Brain microvascular endothelial cell (primary cell): ENCODE data around the gene NIPSNAP2.
"Not testable (repeated sequence)": the region's sequence is repeated elsewhere in the genome, so short reads cannot be mapped to it uniquely, and the experiment has no call there.

Experiments used
- DNase-seq: peaks from one replicate; pipeline ENCODE4 v3.0.0-alpha.2; 2020
- H3K27ac ChIP-seq: fragments of 250-450 bp; sonication (Bioruptor Pico); 2 replicates; pipeline ENCODE4 v1.5.1; 2020; ENCODE audit warnings: mild to moderate bottlenecking, moderate library complexity
- H3K27me3 ChIP-seq: fragments of 250-450 bp; sonication (Bioruptor Pico); replicated peaks from 2 replicates; pipeline ENCODE4 v1.5.1; 2020; ENCODE audit warnings: mild to moderate bottlenecking
- H3K36me3 ChIP-seq: fragments of 250-450 bp; sonication (Bioruptor Pico); replicated peaks from 2 replicates; pipeline ENCODE4 v1.5.1; 2020; ENCODE audit warnings: mild to moderate bottlenecking
- H3K4me3 ChIP-seq: 2 replicates; pipeline ENCODE4 v1.5.1; 2011; ENCODE audit warnings: low read depth, mild to moderate bottlenecking, control low read depth, low read length, moderate library complexity
- CTCF ChIP-seq: IDR thresholded peaks from 2 replicates; pipeline ENCODE4 v1.5.1; 2011; ENCODE audit warnings: low read depth, mild to moderate bottlenecking, moderate library complexity, low read length, control low read depth, inconsistent platforms; ENCODE audit errors: missing control alignments
- in situ Hi-C: cut with HindIII; loops from 2 replicates; pipeline ENCODE4 v1.10.0; 2017; ENCODE audit warnings: low sequenced_read_pairs, low pct_ligation_motif_present

The NIPSNAP2 gene

GRCh38 chr7:56033671-56034432 lies 69.5 kb downstream of the NIPSNAP2 start:
- peak; percentile 53 for DNase-seq
- in situ Hi-C loops, result no loop called here
- Histone ChIP-seq H3K27me3 (no peaks in the 10 kb centered on the region), H3K27ac (peak overlapping the region; percentile 50), H3K4me3 (peak overlapping the region; percentile 68), H3K36me3 (peaks cover 14% of the 10 kb centered on the region)
- peak; percentile 63 for TF ChIP-seq CTCF

- Histone ChIP-seq H3K4me3 (no peak overlapping the region), H3K36me3 (no peaks in the 10 kb centered on the region), H3K27ac (no peak overlapping the region), H3K27me3 (no peaks in the 10 kb centered on the region)
- in situ Hi-C loops, result no loop called here
- TF ChIP-seq CTCF, result no peak
- no peak for DNase-seq
These were observed 76.3 kb downstream of the NIPSNAP2 start for GRCh38 chr7:56040730-56041129.

GRCh38 chr7:56045758-56046157 lies 81.4 kb downstream of the NIPSNAP2 start:
- DNase-seq, H3K4me3 ChIP-seq, H3K36me3 ChIP-seq, H3K27me3 ChIP-seq, H3K27ac ChIP-seq, in situ Hi-C loops: not testable (repeated sequence)

DNA sequence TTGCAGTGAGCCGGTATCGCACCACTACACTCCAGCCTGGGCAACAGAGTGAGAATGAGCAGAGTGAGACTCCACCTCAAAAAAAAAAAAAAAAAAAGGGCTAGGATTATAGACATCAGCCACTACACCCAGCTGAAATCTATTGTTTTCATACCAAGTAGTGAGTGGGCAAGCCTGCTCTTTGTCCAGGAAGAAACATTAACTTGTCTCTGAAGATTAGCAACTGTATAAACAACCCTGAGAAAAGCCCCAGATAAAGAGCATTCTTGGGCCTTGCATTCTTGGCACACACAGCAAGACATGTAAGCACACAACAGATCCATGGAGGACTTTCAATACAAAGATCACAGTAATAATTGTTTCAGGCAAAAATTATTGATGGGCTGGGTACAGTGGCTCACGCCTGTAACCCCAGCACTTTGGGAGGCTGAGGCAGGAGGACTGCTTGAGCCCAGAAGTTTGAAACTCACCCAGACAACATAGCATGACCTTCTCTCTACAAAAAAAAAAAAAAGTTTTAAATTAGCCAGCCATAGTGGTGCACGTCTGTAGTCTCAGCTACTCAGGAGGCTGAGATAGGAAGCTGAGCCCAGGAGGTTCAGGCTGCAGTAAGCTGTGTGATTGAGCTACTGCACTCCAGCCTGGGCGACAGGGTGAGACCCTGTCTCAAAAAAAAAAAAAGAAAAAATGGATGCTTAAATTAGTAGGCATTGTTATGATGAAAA lies 82.5 kb downstream of the NIPSNAP2 start:
- in situ Hi-C loops, result no loop called here
- Histone ChIP-seq H3K36me3 (no peaks in the 10 kb centered on the region), H3K4me3 (no peak overlapping the region), H3K27me3 (no peaks in the 10 kb centered on the region), H3K27ac (peak overlapping the region; percentile 95)
- TF ChIP-seq CTCF, result no peak
- DNase-seq, result peak; percentile 94

DNA sequence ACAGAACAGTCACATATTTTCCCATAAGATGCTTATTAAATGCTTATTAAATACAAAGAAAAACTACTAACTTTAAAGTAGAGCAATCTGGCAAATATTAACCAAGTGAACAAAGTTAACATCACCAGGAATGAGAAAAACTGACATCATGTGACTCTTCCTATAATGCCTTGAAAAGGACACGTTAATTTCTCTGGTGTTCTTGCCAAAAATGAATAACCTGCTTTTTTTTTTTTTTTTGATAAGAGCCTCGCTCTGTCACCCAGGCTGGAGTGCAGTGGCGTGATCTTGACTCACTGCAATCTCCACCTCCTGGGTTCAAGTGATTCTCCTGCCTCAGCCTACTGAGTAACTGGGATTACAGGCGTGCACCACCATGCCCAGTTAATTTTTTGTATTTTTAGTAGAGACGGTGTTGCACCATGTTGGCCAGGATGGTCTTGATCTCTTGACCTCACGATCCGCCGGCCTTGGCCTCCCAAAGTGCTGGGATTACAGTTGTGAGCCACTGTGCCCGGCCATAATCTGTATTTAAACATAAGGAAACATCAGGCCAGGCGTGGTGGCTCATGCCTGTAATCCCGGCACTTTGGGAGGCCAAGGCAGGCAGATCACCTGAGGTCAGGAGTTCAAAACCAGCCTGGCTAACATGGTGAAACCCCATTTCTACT lies 83.2 kb downstream of the NIPSNAP2 start:
- H3K27me3 ChIP-seq, in situ Hi-C loops, DNase-seq, H3K4me3 ChIP-seq, H3K36me3 ChIP-seq: not testable (repeated sequence)
- peak overlapping the region; percentile 95 for H3K27ac ChIP-seq

GRCh38 chr7:56048245-56048644 lies 83.9 kb downstream of the NIPSNAP2 start:
- Histone ChIP-seq H3K27me3 (no peaks in the 10 kb centered on the region), H3K27ac (peak overlapping the region; percentile 95), H3K4me3 (no peak overlapping the region), H3K36me3 (peaks cover 5% of the 10 kb centered on the region)
- DNase-seq, result no peak
- no peak for TF ChIP-seq CTCF
- in situ Hi-C loops, result no loop called here

DNA sequence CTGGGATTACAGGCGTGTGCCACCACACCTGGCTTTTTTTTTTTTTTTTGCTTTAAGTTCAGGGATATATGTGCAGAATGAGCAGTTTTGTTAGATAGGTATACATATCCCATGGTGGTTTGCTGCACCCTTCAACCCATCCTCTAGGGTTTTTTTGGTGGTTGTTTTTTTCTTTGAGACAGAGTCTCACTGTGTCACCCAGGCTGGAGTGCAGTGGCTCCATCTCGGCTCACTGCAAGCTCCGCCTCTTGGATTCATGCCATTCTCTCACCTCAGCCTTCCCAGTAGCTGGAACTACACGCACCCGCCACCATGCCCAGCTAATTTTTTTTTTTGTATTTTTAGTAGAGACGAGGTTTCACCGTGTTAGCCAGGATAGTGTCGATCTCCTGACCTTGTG lies 84.4 kb downstream of the NIPSNAP2 start:
- H3K27me3 ChIP-seq, in situ Hi-C loops, DNase-seq, H3K4me3 ChIP-seq: not testable (repeated sequence)
- Histone ChIP-seq H3K36me3 (peaks cover 10% of the 10 kb centered on the region), H3K27ac (peak overlapping the region; percentile 23)
